Measurements from ENCODE around the gene CFAP65.

The CFAP65 gene

DNA sequence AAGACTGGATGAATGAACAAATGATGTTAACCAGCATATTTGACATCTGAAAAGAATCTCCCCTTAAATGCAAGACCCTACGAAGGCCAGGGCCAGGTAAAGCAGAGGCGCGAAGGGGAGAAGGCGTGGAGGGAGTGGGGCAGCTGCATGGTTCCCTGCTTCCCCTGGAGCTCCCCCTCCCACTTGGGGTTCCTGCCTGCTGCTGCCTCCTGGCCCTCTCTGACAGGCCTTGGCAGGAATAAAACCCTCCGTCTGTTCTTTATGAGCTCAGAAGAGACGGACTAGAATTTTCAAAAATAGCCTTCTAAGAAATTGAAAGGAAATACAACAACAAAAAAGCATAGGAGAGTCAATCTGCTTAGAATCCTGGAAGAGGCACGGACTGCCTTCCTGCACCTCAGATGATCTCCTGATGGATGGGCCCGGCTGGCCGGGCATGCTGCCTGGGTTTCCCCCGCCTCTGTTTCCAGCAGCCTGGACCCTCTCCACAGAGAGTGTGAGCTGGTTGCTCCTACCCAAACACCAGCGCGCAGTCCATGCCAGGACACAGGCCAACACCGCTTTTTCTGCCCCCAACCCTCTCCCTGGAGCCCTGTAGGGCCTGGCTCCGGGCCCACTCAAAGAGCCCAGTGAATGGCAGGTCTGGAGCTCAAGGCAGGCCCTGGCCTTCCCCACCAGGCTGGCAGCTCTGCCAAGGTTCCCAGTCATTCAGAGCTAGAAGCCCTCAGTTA is 23.9 kb downstream of the CFAP65 start:
- FAIRE-seq (no peak), DNase-seq (ENCODE audit: low spot score) (no peak)

DNA sequence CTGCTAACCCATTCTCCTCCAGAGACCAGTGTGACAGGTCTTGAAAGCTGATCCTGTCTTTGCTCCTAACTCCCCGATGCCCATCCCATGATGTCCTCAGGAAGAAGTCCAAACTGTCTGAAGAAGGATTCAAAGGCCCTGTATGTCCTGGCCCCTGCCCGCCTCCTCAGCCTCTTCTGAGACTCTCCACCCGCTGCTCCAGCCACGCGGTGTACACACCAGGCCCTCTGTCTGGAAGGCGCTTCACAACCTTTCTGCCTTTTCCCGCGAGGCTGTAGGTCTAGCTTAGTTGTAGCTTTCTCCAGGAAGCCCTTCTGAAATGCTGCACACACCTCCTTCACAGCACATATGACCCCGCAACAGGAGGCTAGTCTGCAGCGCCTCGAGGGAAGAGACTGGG is 24.6 kb downstream of the CFAP65 start:
- no peak for FAIRE-seq
- no peak for DNase-seq (ENCODE audit: low spot score)

- FAIRE-seq (no peak), DNase-seq (ENCODE audit: low spot score) (no peak)
Observed at GRCh38 chr2:219010873-219011272, 30.4 kb downstream of the CFAP65 start.

- no peak for FAIRE-seq
- DNase-seq (ENCODE audit: low spot score): no peak
Observed at GRCh38 chr2:219010162-219010756, 31.1 kb downstream of the CFAP65 start.

DNA sequence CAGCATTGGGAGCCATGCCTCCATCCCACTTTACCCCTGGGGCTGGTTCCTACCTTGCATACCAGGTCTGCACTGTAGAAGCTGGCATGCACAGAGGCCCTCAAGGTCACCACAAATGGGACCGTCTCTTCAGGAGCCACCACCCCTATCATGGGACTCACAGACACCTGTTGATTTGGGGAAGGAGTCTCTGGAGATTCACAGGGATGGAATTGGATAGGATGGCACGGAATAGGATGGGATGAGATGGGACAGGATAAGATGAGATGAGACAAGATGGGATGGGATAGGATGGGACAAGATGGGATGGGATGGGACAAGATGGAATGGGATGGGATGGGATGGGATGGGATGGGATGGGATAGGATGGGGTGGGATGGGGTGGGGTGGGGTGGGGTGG is 32.0 kb downstream of the CFAP65 start:
- FAIRE-seq: no peak
- DNase-seq (ENCODE audit: low spot score): no peak

GRCh38 chr2:219003979-219004378 is 37.3 kb downstream of the CFAP65 start:
- DNase-seq (ENCODE audit: low spot score) (no peak), FAIRE-seq (no peak)

- DNase-seq (ENCODE audit: low spot score) (no peak), FAIRE-seq (no peak)
Observed at GRCh38 chr2:219003267-219003634, 38.1 kb downstream of the CFAP65 start.

DNA sequence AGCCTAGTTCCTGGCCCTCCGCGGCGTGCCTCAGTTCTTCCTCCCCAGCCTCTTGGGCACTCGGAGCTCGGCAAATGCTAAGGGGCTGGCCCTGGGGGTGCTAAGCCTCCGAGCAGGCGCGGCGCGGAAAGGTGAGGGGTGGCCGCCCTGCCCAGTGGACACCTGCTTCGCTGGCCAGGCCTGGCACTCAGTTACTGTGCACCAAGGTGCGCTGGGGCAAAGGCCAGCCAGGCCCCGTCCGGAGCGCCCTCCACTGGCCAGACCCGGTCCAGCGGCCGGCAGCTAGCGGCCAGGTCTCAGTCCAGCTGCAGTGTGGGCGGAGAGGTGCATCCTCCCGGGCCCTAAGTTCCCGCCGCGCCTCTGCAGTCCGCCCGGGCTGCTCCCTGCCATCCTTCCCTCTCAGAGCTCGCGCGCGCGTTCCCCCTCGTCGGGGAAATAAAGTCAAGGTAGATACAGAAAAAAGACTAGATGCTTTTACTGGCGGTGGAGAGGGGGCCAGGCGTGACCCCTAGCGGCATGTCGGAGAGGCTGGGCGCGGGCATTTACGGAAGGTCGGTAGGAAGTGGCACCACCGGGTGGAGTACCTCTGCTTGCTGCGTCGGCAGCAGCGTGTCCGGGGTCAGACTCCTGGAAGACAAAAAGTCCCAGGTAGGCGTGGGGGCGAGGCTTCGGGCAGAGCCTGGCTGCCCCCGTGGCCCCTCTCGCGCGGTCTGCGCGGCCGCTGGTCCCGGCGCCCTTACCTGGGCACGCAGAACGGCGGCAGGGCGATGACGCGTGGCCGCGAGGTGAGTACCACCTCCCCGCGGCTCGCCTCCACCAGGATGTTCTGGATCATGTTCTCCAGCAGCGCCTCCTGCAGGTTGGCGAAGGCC is 38.7 kb downstream of the CFAP65 start:
- DNase-seq (ENCODE audit: low spot score) (no peak), FAIRE-seq (no peak)

DNA sequence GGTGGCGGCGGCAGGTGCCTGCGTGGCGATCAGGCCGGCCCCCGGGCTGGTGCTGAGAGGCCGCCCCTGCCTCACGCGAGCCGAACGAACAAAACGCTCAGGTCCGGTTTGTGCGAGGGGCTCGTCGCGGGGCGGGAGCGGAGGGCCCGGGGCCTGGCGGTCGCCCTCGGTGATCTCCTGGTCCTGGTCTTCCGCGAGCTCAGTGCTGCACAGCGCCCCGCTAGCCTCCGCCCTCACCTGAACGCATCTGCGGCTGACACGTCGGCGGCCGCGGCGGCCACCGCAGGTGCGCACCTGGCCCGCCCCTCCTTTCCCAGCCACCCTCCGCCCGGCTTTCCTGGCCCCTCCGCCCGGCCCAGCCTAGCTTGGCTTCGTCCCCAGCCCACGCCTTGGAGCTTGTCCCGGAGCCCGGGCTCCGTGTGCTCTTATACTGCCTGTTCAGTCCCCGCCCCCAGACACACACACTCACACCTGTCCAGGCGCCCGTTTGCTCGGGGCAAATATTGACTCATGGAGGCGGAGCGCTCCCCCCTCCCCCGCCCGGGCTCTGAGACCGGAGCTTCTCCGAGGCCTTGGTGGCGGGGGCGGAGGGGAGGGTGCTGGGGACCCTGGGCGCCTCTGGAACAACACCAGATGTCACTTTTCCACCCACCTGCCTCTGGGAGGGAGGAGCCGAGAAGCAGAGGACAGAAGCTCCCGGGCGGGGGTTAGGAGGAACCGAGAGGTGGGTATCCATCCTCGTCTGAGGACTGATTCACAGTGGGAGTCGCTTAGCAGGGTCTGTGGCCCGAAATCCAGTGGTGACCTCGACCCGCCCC is 39.5 kb downstream of the CFAP65 start:
- no peak for DNase-seq (ENCODE audit: low spot score)
- no peak for FAIRE-seq

DNA sequence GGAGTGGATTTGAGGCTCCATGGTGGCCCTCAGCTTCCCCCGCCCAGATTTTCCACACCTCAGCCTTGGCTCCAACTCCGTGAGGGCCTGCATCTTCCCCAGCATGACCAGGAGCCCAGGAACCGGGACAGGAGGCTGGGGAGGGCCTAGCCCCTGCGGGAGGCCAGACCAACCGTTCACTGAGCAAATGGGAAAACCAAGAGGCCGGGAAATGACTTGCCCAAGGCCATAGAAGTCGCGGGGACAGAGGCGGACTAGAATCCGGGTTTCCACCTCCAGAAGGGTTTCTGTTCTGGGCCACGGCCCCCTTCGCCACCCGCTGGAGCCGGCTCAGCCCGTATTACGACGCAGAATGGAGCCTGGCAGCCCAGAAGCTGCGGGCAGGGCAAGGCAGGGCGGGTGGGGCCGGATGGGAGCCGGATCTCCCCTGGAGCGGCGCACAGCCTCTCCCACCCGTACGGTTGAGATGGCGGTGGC is 40.2 kb downstream of the CFAP65 start:
- FAIRE-seq (no peak), DNase-seq (ENCODE audit: low spot score) (no peak)

DNA sequence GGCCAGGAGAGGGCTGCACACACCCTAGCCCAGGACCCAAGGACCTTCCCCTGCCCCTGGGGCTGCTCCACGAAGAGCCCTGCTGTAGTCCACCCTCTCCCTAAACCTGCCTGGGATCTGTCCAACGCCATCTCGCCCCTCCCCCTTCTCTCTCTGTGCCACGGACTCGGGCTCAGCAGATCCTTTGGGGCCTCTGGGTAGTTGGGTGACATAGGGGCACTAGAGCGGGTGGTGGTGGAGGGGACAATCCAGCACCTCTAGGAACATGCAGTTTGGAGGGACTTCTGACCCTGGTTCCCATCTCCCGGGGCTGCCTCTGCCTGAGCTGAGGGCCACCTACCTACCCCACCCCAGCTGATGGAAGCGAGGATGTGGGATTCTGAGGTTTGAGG is 40.8 kb downstream of the CFAP65 start:
- DNase-seq (ENCODE audit: low spot score) (no peak), FAIRE-seq (no peak)

- no peak for DNase-seq (ENCODE audit: low spot score)
Observed at GRCh38 chr2:218999881-219000568, 41.3 kb downstream of the CFAP65 start.

DNA sequence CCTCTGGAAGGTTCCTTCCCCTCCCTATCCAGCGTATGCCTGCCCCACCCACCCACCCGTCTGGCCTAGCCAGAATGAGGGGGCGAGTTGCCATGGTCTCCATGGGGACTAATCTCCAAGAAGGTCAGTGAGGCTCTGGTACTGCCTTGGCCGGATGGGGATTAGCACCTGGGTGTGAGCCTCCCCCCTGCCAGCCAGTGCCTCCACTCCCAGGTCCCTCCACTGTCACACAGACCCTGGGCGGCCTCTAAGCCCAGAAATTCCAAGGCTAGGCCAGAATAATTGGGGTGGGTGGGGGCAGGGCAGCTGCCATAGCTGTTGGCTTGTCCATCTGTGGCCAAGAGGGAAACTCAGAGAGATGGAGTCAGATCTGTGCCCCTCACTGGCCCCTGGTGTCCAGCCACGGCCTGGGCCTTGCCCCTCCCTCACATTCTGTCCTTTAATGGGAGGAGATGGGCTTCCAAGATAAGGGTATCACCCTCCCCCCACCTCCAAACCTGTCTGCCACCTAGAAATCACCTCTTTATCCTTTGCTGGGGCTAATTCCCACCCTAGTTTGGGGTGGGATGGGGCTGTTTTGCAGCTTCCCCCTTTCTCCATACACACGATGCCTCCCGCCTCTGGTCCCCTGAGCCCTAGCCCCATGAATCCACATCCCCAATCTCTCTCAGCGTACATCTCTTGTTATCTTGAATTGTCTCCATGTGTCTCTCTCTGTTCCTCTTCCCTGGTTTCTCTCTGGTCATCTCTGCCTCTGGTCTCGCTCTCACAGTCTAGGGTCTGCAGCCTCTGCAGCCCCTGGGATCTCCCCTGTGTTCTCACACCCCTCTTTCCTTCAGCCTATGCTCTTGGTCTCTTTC is 42.1 kb downstream of the CFAP65 start:
- FAIRE-seq: no peak
- DNase-seq (ENCODE audit: low spot score): no peak

More at GRCh38 chr2:218999881-219000568, 41.3 kb downstream of the CFAP65 start:
- no peak for FAIRE-seq

DNA sequence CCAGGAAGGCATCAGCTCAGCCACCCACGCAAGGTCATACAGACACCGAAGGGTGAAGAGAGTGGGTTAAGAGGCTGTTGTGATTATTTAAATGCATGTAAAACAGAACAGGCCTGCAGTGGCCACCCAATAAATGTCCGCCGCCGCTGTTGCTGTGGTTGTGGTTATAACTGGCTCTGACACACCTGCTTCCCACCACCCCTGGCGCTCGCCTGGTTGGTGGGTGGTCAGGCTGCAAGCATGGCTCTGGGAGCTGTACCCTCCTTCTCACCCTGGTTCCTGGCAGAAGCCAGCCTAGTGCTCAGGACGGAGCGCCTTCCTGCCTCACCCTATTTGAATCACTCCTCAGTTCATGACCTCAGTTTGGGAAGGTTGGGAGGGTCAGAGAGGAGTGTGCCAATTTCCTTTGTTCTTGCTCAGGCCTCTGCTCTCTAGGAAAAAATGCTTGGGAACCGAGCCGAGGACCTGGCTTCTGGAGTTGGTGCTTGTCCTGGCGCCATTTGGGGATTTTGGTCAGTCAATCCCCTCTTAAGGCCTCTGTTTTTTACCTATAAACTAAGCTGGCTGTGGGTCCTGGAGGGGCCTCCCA is 42.8 kb downstream of the CFAP65 start:
- FAIRE-seq (no peak), DNase-seq (ENCODE audit: low spot score) (no peak)

DNA sequence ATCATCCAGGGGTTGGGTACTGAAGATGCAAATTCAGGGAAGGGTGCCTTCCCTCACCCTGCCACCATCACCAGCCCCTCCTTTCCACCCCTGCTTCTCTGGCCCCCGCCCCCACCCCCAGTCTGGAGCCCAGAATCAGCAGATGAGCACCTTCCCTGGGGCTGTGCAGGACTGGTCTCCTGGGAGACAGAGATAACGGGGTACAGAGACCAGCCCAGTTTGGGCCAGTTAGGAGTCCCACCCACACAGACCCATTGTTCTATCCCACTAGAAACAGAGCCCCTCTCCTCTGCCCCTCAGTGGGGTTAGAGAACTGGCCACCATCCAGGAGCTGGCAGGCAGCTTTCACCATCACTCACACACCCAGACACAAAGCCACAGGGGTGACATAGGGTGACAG is 43.6 kb downstream of the CFAP65 start:
- DNase-seq (ENCODE audit: low spot score) (no peak), FAIRE-seq (no peak)

- FAIRE-seq (no peak), DNase-seq (ENCODE audit: low spot score) (no peak)
Observed at GRCh38 chr2:218996937-218997336, 44.4 kb downstream of the CFAP65 start.

GRCh38 chr2:218995972-218996711 is 45.2 kb downstream of the CFAP65 start:
- DNase-seq (ENCODE audit: low spot score): peak; percentile 63
- no peak for FAIRE-seq

- FAIRE-seq: no peak
- no peak for DNase-seq (ENCODE audit: low spot score)
Observed at GRCh38 chr2:218995561-218995960, 45.8 kb downstream of the CFAP65 start.
